Upper lobe of left lung (tissue), 4 donors: ENCODE data around the gene S100A6.

ENCODE experiments used
- POLR2A ChIP-seq, 4 donors: fragments of 450-650 bp; IDR thresholded peaks; one replicate each; pipeline ENCODE4 v1.5.1; 2016 to 2017; ENCODE audit warnings: antibody characterized with exemption in 4 of 4, mild to moderate bottlenecking in 2 of 4
- TF ChIP-seq, protein P1 (sequence below), 6 experiments: fragments of 450-650 bp in 4 of 6; fragments of 200-600 bp in 2 of 6; sonication (generic) in 2 of 6; IDR thresholded peaks; one replicate each; pipeline ENCODE4 v1.5.1; 2016 to 2019; ENCODE audit warnings: antibody characterized with exemption in 6 of 6

DNA sequence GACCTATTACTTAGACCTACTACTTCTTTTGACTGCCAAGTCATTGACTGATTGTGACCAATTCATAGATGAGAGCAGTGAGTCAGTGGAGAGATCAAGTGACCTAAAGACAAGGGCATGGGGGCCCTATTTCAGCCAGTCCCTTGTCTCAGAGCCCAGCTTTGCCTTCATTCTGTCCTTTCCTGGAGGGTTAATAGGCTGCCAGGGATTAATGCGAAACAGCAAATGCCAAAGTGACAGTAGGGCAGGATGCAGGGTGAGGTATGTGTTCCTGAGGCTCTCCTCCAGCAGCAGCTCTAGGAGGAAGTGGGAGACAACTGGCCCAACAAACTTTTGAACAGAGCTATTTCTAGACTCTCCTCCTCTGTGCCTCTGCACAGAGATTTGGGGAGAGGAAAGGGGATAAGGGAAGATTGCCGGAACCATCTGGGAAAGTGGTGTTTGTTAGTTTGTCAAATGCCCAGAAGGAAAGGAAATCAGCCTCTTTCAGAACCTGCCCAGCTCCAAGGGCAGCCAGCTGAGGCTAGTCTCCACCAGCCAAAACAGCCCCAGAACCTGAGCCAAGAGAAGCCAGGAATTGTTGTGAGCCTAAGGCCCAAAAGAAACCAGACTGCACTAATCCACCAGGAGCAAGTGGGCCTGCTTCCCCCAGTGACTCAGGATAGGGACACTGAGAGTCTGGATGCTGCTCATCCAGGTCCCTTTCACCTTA is 18.2 kb upstream of the S100A6 start:
- TF ChIP-seq, protein P1, sequence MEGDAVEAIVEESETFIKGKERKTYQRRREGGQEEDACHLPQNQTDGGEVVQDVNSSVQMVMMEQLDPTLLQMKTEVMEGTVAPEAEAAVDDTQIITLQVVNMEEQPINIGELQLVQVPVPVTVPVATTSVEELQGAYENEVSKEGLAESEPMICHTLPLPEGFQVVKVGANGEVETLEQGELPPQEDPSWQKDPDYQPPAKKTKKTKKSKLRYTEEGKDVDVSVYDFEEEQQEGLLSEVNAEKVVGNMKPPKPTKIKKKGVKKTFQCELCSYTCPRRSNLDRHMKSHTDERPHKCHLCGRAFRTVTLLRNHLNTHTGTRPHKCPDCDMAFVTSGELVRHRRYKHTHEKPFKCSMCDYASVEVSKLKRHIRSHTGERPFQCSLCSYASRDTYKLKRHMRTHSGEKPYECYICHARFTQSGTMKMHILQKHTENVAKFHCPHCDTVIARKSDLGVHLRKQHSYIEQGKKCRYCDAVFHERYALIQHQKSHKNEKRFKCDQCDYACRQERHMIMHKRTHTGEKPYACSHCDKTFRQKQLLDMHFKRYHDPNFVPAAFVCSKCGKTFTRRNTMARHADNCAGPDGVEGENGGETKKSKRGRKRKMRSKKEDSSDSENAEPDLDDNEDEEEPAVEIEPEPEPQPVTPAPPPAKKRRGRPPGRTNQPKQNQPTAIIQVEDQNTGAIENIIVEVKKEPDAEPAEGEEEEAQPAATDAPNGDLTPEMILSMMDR (IDR thresholded peaks at IDR 0.05), result no peak
- TF ChIP-seq POLR2A (IDR thresholded peaks at IDR 0.05), result no peak
